HL-60/S4 (cell line): ENCODE measurements around the gene MIDN.

Experiments used
- in situ Hi-C: fragments of 300-500 bp; cut with MboI; formaldehyde crosslinking; loops from 2 replicates; pipeline ENCODE4 v1.14.3; 2022; ENCODE audit warnings: low sequenced_read_pairs

The MIDN gene

DNA sequence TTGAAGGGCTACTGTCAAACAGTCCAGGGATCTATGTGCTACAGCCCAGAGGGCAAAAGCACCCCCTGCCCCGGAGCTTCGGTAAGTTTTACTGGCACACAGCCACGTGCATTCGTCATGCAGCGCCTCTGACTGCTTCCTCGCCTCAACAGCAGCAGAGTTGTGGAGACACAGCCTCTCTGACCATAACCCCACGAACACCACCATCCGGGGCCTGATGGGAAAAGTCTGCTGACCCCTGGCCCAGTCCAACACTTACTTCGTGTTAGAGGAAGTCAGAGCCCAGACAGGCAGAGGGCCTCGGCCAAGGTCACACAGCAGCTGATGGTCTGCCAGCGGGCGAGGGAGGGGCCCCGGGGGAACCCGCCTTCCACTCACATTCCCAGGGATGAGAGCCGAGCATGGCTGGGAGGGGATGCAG is 15.7 kb upstream of the MIDN start:
- in situ Hi-C loops, result no loop called here

DNA sequence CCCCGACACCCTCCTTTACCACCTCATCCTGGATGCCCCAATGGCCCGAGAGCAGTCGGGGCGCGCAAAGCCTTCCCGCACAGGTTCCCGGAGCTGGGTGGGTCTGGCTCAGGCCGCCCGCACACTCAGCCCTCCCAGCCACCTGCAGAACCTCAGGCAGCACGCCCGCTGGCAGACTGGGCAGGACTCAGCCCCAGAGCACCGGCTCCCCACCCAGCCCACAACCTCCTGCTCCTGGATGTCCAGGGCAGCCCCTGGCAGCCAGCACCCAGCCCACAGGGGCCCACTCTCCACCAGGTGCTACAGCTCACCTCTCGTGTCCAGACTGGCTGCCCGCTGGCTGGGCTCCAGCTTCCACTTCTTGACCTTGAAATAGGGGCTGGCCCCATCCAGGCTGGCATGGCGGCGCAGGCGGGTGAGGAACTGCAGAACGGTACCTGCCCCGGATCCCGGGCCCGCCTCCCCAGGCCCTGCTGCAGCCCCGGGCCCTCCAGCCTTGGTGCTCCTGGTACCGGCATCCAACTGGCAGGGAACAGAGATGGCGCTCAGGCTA is 15.2 kb upstream of the MIDN start:
- in situ Hi-C loops, result no loop called here

DNA sequence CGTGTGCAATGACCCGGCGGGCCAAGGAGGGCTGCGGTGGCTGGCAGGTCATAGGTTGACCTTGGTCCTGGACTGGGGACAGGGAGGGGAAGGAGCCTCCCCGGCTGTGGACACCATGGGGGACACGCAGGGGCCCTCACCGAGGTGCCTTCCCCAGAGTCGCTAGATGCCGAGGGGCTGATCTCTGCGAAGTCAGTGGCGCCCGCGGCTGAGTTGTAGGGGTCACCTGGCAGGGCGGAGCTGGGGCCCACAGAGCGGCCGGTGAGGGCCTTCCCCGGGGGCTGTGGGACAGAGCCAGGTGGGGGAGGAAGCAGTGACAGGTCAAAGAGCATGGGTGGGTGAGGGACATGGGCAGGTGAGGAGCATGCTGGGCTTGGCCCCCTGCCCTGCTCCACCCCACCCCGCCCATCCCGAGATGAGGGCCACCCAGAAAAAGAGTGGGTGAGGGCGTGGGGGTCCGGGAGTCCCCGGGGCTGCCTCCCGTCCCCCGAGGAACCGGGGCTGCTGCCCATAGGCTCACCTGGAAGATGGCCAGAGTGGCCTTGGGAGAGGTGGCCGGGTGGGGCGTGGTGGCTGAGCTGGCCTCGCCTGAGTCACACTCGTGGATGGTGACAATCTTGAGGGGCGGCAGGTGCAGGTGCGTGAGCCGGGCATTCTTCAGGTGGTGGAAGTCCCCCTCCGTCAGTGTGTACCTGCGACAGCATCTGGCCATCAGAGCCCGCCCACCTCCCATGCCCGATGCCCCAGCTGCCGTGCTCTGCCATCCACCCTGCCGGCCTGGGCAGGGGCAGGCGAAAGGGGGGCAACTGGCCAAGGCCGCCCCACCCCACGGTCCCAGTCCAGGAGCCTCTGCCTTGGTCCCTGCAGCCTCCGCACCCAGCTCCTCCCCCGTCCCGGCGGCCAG is 14.1 kb upstream of the MIDN start:
- in situ Hi-C loops, result no loop called here

DNA sequence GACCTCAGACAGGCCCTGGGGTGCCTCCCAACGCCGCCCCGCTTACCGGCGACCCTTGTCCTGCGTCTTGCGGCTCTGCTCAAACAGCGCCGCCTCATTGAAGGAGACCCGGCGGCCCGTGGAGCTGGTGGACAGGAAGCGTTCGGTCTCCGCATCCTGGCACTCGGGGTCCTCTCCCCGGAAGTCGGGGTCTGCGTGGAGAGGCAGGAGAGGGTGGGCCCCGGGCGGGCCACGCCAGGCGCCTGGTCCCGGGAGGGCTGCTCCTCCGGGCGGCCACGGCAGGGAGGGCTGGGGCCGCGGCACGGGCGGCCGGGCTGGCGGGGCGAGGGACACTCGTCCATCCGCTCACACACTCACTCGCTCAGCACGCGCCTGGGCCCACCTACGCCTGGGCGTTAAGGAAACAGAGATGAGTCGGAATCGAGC is 13.4 kb upstream of the MIDN start:
- in situ Hi-C loops, result no loop called here

DNA sequence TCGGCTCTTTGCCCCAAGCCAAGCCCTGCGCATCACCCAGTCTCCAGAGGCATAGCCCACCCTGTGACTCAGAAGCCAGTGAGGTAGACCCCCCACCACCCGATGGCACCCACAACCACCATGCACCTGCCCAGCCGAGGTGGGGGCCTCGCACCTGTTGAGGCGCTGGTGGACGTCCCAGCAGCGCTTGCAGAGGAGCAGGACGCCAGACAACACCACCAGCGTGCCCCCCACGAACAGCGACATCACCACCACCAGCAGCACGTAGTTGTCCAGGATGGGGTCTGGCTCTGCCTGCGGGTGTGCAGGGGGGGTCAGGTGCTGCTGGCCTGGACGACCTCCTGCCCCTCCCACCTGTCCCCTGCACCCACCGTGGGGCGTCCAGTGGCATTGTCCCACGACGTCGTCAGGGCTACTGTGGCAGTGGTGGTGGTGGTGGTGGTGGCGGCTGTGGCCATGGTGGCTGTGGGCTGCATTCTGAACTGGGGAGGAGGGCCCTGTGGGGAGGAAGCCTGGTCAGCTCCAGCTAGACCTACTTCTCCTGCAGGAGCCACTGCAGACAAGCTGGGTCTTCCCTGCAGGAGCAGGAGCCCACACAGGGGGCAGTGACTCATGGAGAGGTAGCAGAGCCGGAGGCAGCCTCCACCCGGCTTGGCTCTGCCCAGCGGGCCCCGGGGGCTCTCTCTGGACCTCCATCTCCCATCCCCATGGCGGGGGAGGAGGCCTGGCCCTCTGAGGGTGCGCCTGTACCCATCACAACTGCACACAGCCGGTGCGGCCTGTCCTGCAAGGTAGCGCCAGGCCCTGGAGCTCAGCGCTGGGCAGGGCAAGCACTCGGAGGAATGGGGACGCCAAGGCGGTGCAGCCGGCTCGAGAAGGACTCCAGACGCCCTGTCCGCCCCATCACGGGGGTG is 12.5 kb upstream of the MIDN start:
- in situ Hi-C loops, result no loop called here

DNA sequence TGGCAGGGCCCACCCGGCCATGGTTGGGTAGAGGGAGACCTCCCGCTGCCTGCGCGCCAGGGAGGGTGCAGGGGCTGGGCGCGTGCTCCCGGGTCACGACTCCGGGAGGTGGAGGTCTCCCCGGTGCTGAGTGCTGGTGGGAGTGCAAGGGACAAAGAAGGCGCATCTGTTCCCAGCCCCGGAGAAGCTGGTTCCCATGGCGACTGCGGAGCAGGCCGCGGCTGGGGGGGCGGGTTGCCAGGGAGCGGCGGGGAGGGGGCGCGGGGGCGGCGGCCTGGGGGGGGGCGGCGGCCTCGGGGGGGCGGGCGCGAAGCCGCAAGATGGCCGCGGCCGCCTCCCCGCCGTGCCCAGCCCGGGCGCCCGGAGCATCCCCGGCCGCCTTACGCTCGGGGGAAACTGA is 11.8 kb upstream of the MIDN start:
- in situ Hi-C loops, result no loop called here

DNA sequence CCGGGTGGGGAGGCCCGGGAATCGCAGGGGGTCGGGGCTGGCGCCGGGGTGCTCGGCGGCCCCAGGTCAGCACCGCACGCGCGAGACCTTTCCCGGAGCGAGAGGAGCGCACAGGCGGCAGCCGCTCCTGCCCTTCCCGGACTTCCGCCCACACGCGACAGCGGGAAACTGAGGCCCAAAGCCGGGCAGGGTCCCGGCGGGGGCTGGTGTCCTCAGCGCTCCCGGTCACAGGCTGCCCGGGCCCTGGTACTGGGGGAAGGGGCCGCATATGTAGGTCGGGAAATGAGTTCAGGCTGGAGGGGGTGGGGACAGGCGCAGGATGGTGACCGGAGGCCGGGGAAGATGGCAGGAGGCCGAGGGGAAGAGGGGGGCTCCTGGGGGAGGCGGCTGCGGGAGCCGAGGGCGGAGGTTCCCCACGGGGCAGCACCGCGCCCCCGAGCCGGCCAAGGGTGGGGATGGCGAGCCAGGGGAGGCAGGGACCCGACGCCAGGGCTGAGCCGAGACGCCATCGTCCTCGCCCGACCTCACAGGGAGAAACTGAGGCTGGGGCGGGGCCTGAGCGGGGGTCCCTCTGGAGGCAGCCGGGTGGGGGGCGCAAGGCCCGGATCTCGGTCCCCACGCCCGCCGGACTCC is 11.2 kb upstream of the MIDN start:
- in situ Hi-C loops, result no loop called here

DNA sequence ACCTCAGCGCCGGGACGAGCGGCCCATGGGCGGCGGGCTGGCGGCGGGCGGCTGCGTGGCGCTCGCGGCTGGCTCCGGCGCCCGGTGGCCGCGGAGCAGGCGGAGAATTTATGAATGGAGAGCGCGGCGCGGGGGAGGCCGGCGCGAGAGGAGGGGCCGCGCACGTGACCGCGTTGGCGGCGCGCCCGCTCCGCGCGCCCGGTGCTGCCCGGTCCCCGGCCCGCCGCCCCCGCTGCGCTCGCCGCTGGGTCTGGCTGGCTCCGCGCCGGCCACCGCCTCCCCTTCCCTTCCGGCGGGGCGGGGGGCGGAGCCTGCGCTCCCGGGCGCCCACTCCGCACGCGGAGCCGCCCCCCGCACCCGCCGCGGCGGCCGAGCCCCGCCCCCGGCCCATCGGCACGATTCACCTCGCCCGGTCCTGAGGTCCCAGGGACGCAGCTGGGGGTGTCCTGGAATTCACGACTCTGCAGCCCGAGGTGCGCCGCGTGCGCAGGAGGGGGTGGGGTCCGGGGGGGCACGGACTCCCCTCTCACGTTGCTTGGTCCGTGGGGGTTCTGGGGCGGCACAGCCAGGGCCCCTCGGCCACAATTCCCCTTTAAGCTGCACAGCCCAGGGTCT is 10.5 kb upstream of the MIDN start, which contains the start of gene CBARP:
CBARP (minus strand) TSS at position 252 of the 615 bp plus-strand sequence. CDS start 1,905 bp downstream, outside the sequence.
- in situ Hi-C loops, result no loop called here

DNA sequence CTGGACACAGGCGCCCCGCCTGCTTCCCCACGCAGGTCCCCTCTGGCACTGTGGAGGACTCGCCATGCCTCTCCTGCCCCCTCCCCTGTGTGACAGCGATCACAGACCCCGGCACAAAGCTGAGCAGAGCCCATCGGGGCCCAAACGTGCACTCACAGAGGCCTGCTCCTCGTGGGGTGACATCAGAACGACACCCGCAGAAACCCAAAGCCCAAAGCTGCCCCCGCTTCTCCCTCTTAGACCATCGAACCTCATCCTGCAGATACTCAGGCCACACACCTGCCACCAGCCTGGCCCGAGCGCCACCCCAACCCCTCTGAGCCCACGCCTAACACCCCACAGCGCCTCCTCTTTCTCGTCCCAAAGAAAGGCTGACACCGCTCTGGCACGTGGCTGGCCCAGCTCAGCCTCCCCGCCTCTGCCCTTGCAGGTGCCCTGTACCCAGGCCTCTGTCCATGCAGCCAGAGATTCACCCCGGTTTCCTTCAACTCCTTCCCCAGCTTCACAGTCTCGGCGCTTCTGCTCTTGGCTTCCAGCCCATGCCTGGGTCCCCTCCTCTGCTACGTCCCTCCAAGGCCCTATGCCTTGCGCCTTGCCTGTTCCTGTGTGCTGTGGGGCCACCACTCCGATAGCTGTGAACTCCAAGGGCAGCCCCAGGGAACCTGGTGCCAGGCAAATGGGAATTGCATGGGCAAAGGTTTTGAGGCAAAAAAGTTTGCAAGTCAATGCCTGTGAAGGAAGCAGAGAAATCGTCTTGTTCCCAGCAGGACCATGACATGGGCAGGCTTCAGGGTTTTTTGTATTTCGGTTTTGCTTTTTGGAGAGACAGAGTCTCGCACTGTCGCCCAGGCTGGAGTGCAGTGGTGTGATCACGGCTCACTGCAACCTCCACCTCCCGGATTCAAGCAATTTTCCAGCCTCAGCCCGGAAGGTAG is 9.7 kb upstream of the MIDN start:
- in situ Hi-C loops, result no loop called here

DNA sequence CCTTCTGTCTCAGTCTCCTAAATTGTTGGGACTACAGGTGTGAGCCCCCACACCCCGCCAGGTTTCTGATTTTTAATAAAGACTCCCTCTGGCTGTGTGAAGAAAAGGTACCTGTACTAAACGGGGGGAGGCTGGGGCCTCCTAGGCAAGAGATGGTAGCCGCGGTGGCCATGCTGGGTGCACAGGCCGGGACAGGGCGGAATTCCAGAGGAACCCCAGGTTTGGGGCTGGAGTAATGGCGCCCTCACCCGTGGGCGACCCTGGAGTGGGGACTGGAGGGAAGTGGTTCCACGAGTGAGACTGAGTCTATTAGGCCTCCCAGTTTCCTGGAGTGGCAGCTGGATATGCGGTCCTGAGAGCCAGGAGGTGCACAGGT is 9.0 kb upstream of the MIDN start:
- in situ Hi-C loops, result no loop called here

DNA sequence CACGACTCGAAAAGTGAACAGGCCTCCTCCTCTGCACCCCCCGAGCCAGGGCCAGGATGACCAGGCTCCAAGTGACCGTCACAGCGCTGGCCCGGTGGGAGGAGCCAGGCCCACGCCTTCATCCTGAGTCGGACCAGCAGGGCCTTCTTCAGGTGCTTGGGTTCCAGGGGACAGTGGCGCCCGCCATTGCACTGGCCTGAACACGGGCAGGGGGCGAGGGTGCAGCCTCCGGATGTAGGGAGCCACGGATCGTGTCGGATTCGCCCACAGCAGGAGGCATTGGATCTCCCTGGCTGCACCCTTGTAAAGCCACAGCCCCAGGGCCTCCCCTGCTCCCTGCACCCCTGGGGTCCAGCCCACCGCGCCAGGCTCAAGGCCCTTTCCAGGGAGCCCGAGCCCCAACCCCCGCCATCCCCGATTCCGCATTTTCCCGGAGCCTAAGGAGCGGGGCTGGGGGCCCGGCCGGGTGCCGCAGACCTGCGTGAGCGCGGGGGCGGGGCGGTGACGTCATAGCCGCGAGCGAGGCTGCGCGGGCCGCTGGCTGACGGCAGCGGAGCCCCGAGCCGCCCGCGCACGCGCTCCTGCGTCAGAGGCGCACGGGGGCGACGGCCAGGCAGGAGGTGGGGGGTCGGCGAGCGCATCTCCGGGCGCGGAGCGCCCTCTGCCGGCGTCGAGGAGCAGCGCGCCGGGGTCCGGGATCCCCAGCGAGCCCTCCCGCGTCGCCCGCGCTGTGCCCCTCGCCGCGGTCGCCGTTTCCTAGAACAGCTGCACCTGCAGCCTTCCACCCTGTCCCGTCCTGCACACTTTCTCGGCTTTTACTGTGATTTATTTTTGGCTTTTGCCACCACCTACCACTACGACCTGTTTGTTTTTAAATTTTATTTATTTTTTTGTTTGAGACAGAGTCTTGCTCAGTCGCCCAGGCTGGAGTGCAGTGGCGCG is 8.3 kb upstream of the MIDN start:
- in situ Hi-C loops, result loop anchor here (10.0 kb wide), 1 partner anchor 315 kb away; the partner anchor contains the start of gene ARID3A

DNA sequence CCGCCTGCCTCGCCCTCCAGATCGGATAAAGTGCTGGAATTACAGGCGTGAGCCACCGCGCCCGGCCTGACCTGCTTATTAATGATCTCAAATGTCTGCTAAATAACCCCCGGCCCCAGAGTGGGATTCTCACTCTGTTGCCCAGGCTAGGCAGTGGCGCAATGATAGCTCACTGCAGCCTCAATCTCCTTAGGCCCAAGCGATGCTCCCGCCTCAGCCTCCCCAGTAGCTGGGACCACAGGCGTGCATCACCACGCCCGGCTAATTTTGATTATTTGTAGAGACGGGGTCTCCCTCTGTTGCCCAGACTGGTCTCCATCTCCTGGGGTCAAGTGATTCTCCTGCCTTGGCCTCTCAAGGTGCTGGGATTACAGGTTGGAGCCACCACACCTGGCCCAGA is 7.5 kb upstream of the MIDN start:
- in situ Hi-C loops, result loop anchor here (10.0 kb wide), 1 partner anchor 316 kb away; the partner anchor contains the start of gene ARID3A

DNA sequence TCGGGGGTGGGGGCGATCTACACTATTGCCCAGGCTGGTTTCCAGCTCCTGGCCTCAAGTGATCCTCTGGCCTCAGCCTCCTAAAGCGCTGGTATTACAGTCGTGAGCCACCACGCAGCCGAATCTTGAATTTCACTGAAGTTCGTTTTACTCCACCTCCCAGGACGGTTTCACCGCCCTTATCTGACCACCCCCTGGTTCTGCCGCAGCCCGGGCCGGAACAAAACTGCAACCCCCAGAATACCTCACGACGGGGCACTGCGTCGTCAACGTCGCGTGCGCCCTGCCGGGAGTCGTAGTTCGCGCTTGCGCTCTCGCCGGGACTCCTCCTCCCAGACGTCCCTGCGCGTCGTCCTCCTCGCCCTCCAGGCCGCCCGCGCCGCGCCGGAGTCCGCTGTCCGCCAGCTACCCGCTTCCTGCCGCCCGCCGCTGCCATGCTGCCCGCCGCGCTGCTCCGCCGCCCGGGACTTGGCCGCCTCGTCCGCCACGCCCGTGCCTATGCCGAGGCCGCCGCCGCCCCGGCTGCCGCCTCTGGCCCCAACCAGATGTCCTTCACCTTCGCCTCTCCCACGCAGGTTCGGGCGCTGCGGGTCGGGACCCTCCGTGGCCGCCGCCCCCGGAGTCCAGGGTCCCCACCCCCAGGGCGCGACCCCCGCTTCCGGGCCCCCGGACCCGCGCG is 6.8 kb upstream of the MIDN start, which contains the start of gene ATP5F1D:
ATP5F1D (plus strand) TSS at position 335 of the 679 bp plus-strand sequence; CDS start at position 435, 100 bp downstream.
- in situ Hi-C loops, result loop anchor here (10.0 kb wide), 1 partner anchor 317 kb away; the partner anchor contains the start of gene ARID3A

DNA sequence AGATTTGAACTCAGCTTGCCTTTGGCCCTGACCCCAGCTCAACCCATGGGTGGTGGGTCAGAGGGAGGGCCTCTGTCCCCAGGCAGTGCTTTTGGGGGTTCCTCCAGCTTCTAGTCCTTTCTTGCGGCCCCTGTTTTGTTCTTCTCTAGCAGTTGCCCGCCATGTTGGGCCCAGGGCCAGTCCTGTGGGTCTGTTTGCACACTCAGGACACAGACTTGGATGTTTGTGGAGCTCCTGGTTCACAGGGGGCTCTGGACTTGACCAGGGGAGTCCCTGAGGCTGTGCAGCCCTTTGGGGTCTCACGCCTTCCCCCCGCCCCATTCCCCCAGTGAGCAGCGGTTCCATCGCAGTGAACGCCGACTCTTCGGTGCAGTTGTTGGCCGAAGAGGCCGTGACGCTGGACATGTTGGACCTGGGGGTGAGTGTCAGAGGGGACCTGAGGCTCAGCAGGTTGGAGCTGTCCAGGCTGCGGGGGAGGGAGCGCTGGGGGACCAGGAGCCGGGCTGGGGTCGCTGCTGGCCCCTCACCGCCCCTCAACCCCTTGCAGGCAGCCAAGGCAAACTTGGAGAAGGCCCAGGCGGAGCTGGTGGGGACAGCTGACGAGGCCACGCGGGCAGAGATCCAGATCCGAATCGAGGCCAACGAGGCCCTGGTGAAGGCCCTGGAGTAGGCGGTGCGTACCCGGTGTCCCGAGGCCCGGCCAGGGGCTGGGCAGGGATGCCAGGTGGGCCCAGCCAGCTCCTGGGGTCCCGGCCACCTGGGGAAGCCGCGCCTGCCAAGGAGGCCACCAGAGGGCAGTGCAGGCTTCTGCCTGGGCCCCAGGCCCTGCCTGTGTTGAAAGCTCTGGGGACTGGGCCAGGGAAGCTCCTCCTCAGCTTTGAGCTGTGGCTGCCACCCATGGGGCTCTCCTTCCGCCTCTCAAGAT is 4.4 kb upstream of the MIDN start:
- in situ Hi-C loops, result loop anchor here (10.0 kb wide), 1 partner anchor 319 kb away; the partner anchor contains the start of gene ARID3A

DNA sequence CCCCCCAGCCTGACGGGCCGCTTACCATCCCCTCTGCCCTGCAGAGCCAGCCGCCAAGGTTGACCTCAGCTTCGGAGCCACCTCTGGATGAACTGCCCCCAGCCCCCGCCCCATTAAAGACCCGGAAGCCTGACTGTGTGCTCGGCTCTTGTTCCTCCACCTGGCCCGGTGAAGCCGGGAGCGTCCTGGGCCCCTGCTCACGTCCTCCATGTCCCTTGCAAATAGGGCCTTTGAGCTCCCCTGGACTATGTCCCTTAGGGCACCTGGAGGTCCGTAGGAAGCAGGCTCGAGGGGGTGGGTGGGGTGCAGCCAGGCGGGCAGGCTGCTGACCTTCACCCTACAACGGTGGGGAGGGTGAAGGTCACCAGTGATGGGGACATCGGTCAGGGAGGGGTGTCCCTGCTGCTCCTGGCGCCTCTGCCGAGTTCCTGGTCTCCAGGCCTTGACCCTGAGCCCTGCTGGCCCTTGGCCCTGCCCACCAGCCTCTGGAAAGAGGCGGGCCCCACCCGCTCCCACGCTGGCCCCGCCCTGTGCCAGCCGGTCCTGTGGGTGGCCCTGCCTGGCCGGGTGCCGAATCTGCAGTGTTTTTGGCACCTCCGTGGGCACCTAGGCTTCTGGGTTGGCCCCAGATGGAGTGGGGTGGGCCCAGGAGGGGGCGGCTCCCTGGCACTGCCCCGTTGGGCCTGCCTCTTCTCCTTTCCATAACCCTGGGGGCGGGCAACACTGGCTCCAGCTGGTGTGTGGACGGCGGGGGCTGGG is 3.5 kb upstream of the MIDN start:
- in situ Hi-C loops, result loop anchor here (10.0 kb wide), 1 partner anchor 320 kb away; the partner anchor contains the start of gene ARID3A
